ENCODE results near the gene DENND1B.

DNA sequence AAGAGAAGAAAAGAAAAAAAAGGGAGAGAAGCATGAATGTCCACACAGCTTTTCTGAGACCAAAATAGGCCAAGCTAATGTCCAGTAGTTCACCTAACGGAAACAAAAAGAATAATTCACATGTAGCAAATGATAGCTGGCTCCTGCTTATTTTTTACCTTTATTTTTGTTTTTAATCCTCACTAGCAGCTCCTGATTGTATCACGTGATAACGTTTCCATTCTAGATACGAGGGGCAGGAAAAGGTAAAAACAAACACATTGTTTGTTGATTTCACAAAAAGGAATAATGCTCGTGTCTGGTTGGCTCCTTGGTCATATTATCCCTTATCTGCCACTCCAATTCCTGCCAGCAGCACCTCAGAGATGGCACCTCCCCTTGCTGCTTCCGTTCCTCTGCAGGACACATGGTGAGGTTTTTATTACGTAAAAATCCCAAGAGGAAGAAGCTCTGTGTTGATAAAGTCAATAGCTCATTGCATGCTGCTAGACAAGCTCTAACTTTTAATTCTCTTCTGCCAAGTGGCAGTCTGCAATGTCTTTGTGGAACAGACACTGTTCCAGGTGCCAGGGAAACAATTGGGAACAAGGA lies 305.6 kb downstream of the DENND1B start:
- TF ChIP-seq CTCF (optimal IDR thresholded peaks at IDR 0.05 in 1 of 3, IDR thresholded peaks at IDR 0.05 in 1 of 3, conservative IDR thresholded peaks at IDR 0.05 in 1 of 3; ENCODE audit: extremely low read depth in 1 of 3, insufficient read depth in 2 of 3, low read length in 3 of 3) (no peak), EZH2 (IDR thresholded peaks at IDR 0.05; ENCODE audit: low read length) (no peak)
